GM19035 (cell line): Measurements from ENCODE around the gene PTGES3.
"Not testable (repeated sequence)": the region's sequence is repeated elsewhere in the genome, so short reads cannot be mapped to it uniquely, and the experiment has no call there.

ENCODE experiments used
- ATAC-seq: cut with Tn5 transposase; IDR thresholded peaks from one replicate; pipeline ENCODE4 v1.9.1; 2021; ENCODE audit not compliant: unreplicated experiment

PTGES3 gene

GRCh38 chr12:56688129-56688845 lies at the start of gene PTGES3:
PTGES3 (minus strand) TSS chr12:56688284; CDS start chr12:56687999, 285 bp downstream.
- peak; percentile 58 for ATAC-seq

- no peak for ATAC-seq
Observed at GRCh38 chr12:56728139-56728861, 40.2 kb upstream of the PTGES3 start.

GRCh38 chr12:56726196-56726675 lies 38.2 kb upstream of the PTGES3 start:
- ATAC-seq: not testable (repeated sequence)

GRCh38 chr12:56725723-56726102 lies 37.6 kb upstream of the PTGES3 start:
- ATAC-seq: no peak

GRCh38 chr12:56724972-56725722 lies 37.1 kb upstream of the PTGES3 start, which contains the start of gene NACA:
NACA (minus strand) TSS chr12:56725299; CDS start chr12:56724521, 778 bp downstream.
- peak; percentile 90 for ATAC-seq

GRCh38 chr12:56724701-56724971 lies 36.6 kb upstream of the PTGES3 start:
- ATAC-seq: no peak

GRCh38 chr12:56723889-56724700 lies 36.0 kb upstream of the PTGES3 start:
- no peak for ATAC-seq

- ATAC-seq: no peak
Observed at GRCh38 chr12:56723352-56723751, 35.3 kb upstream of the PTGES3 start.

GRCh38 chr12:56722832-56723231 lies 34.7 kb upstream of the PTGES3 start:
- no peak for ATAC-seq

- ATAC-seq: no peak
Observed at GRCh38 chr12:56721721-56722120, 33.6 kb upstream of the PTGES3 start.

- ATAC-seq: no peak
Observed at GRCh38 chr12:56721216-56721615, 33.1 kb upstream of the PTGES3 start.

GRCh38 chr12:56720731-56721151 lies 32.7 kb upstream of the PTGES3 start:
- ATAC-seq: no peak

- ATAC-seq: no peak
Observed at GRCh38 chr12:56719056-56719455, 31.0 kb upstream of the PTGES3 start.

GRCh38 chr12:56718636-56719035 lies 30.6 kb upstream of the PTGES3 start:
- ATAC-seq: no peak

- ATAC-seq: no peak
Observed at GRCh38 chr12:56718149-56718548, 30.1 kb upstream of the PTGES3 start.

- ATAC-seq: no peak
Observed at GRCh38 chr12:56716933-56717880, 29.1 kb upstream of the PTGES3 start.

- ATAC-seq: no peak
Observed at GRCh38 chr12:56716458-56716857, 28.4 kb upstream of the PTGES3 start.

- ATAC-seq: no peak
Observed at GRCh38 chr12:56715798-56716197, 27.7 kb upstream of the PTGES3 start.

- ATAC-seq: no peak
Observed at GRCh38 chr12:56714431-56714929, 26.4 kb upstream of the PTGES3 start.

- no peak for ATAC-seq
Observed at GRCh38 chr12:56713345-56713744, 25.3 kb upstream of the PTGES3 start.
